Motor neuron (in vitro differentiated cells): ENCODE results near the gene PKD2. TPM values are rescaled to one million over a fixed set of nuclear protein-coding genes. Genes with fewer than 3 reads are reported as not detected.
"Not testable (repeated sequence)": the region's sequence is repeated elsewhere in the genome, so short reads cannot be mapped to it uniquely, and the experiment has no call there.

Experiments
- ATAC-seq, 8 experiments: fragments of 200-7000 bp; cut with Tn5 transposase; replicated peaks in 6 of 8; 2 replicates each; pipeline ENCODE4 v1.8.0; 2021; ENCODE audit warnings: mild to moderate bottlenecking in 8 of 8, moderate library complexity in 8 of 8
- H3K27ac ChIP-seq, 2 donors: fragments of 250-450 bp; sonication (Bioruptor Pico); 2 replicates each; pipeline ENCODE4 v1.9.0; 2021; ENCODE audit warnings: antibody characterized with exemption in 2 of 2, mild to moderate bottlenecking in 2 of 2, moderate library complexity in 1 of 2
- H3K4me1 ChIP-seq, 2 donors: fragments of 250-450 bp; sonication (Bioruptor Pico); replicated peaks in 1 of 2; 2 replicates each; pipeline ENCODE4 v1.6.1; 2021; ENCODE audit warnings: antibody characterized with exemption in 2 of 2, mild to moderate bottlenecking in 2 of 2, moderate library complexity in 1 of 2
- H3K4me3 ChIP-seq, 5 donors: fragments of 250-450 bp; sonication (Bioruptor Pico); 2 replicates each; pipeline ENCODE4 v1.9.0; 2021; ENCODE audit warnings: antibody characterized with exemption in 5 of 5, mild to moderate bottlenecking in 5 of 5, moderate library complexity in 4 of 5
- WGBS, 10 experiments: fragments of 450-650 bp; shearing (Covaris generic); methylation state at CpG; one replicate each; pipeline ENCODE4 v1.0.0; 2022; 5-methylcytosine and 5-hydroxymethylcytosine counted together
- in situ Hi-C, 9 experiments: fragments of 400-800 bp; cut with MboI; loops; one replicate each; pipeline ENCODE4 v1.15.0; 2021; ENCODE audit warnings: low sequenced_read_pairs in 9 of 9, low pct_unique_long_range_greater_than_20kb in 2 of 9; ENCODE audit not compliant: unreplicated experiment in 9 of 9
- total RNA-seq, 8 experiments: library from RNA; unstranded; fragments of 300-600 nt; gene quantifications; 2 replicates each; pipeline versions ENCODE4 v1.2.3 to v1.2.4, GENCODE V29; 2022

Gene PKD2
- total RNA-seq, 8 experiments from 2014 or later, result 13.3 to 34.7 (median 16.3) TPM

- no peak for ATAC-seq
- Histone ChIP-seq H3K4me1 (peaks cover 5 to 6% of the 10 kb centered on the region in 2 donors), H3K27ac (no peak overlapping the region), H3K4me3 (no peak overlapping the region)
- 62 to 100% (median 97%) methylated on average over 1 to 5 of the region's 10 CpGs; no CpG with 5 or more reads in 3 of the 10 experiments for WGBS, 10 experiments
- in situ Hi-C loops, result no loop called here
Observed at GRCh38 chr4:88015659-88016295, 8.3 kb downstream of the PKD2 start.

DNA sequence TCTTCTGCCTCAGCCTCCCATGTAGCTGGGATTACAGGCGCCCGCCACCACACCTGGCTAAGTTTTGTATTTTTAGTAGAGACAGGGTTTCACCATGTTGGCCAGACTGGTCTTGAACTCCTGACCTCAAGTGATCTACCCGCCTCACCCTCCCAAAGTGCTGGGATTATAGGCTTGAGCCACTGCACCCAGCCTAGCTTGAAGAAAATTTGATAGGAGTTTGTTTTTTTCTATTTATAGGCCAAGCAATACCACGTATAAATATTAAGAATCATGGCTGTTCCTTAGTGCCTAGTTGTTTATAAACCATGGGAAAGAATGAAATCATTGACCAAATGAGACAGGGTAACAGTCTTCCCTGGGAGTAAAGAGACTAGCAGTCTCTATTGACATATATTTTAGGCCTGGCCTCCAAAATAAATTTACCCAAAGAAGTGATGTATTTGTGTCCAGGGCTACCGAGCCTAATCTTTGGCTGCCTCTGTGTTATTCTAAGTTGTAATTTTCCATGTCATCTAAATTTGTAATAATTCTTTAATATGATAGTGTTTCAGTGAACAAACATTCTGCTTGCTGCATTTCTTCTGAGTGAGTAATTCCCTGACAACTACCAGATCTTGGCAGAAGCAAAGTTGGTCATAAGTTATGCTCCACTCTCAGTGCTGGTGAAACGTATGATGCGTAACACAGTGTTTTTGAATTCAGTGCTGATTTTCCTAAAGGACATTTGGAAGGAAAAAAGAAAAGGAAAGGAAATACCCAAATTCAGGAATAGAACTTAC, 10.3 kb downstream of the PKD2 start:
- ATAC-seq, result peak in 4 of 8 experiments; percentile 38 to 98 (median 88)
- no peak overlapping the region for H3K4me3 ChIP-seq
- peaks cover 1 to 2% of the 10 kb centered on the region in 2 donors for H3K4me1 ChIP-seq
- 19 to 100% (median 89%) methylated on average over 1 to 7 of the region's 7 CpGs for WGBS, 10 experiments
- in situ Hi-C loops, result no loop called here
- no peak overlapping the region for H3K27ac ChIP-seq

- H3K27ac ChIP-seq, result no peak overlapping the region
- peak in 2 of 8 experiments; percentile 29 to 71 for ATAC-seq
- 34 to 100% (median 85%) methylated on average over 1 to 5 of the region's 5 CpGs; no CpG with 5 or more reads in 1 of the 10 experiments for WGBS, 10 experiments
- no peak overlapping the region for H3K4me3 ChIP-seq
- in situ Hi-C loops, result no loop called here
- H3K4me1 ChIP-seq, result peaks cover 0 to 2% of the 10 kb centered on the region in 2 donors
Observed at GRCh38 chr4:88018466-88018865, 11.0 kb downstream of the PKD2 start.

DNA sequence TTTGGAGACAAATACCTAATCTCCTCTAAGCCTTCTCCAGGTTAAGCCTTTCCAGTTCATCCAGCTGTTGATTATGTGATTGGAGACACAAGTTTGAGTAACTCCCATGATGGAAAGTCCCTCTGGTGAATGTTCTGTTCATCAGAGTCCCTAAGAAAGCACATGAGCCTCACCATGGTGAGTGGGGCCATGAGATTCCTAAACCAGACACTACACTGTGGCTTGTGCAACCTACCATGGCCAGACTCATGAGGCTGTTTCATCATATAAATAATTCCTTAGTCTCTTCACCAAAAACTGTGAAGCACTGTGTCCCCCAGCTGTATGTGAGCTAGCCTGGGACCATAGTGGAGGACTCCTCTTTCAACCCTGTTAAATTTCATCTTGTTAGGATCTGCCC, 14.4 kb downstream of the PKD2 start:
- in situ Hi-C loops, result no loop called here
- ATAC-seq, result no peak

GRCh38 chr4:88022289-88022688, 14.9 kb downstream of the PKD2 start:
- Histone ChIP-seq H3K4me3 (no peak overlapping the region), H3K4me1 (peaks cover 0 to 2% of the 10 kb centered on the region in 2 donors), H3K27ac (no peak overlapping the region)
- no peak for ATAC-seq
- in situ Hi-C loops, result no loop called here

More for the DNA sequence above, 14.4 kb downstream of the PKD2 start:
- no peak overlapping the region for H3K27ac ChIP-seq
- peaks cover 0 to 2% of the 10 kb centered on the region in 2 donors for H3K4me1 ChIP-seq
- H3K4me3 ChIP-seq, result no peak overlapping the region

DNA sequence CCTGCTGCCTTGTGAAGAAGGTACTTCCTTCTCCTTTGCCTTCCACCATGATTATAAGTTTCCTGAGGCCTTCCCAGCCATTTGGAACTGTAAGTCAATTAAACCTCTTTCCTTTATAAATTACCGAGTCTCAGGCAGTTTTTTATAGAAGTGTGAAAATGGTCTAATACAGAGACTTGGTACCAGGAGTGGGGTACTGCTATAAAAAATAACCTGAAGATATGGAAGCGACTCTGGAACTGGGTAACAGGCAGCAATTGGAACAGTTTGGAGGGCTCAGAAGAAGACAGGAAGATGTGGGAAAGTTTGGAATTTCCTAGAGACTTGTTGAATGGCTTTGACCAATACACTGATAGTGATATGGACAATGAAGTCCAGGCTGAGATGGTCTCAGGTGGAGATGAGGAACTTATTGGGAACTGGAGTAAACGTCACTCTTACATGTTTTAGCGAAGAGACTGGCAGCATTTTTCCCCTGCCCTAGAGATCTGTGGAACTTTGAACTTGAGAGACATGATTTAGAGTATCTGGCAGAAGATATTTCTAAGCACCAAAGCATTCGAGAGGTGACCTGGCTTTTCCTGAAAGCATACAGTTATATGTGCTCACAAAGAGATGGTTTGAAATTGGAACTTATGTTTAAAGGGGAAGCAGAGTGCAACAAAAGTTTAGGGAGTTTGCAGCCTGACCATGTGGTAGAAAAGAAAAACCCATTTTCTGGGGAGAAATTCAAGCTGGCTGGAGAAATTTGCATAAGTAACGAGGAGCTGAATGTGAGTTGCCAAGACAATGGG, 18.6 kb downstream of the PKD2 start:
- H3K4me3 ChIP-seq, H3K4me1 ChIP-seq, H3K27ac ChIP-seq, ATAC-seq: not testable (repeated sequence)
- 91 to 100% (median 100%) methylated on average over 1 to 6 of the region's 6 CpGs for WGBS, 10 experiments
- in situ Hi-C loops, result loop anchor here in 4 of 9 experiments (25.0 kb wide), 2 partner anchors 186 to 486 kb away; partner anchors contain the start of gene PYURF (in 4 of the 4)

GRCh38 chr4:88027611-88028608, 20.5 kb downstream of the PKD2 start:
- in situ Hi-C loops, result loop anchor here in 4 of 9 experiments (25.0 kb wide), 2 partner anchors 184 to 484 kb away; partner anchors contain the start of gene PYURF (in 4 of the 4)
- H3K27ac ChIP-seq, result no peak overlapping the region
- no peaks in the 10 kb centered on the region for H3K4me1 ChIP-seq
- ATAC-seq, result peak in 4 of 8 experiments; percentile 29 to 94 (median 78)
- no peak overlapping the region for H3K4me3 ChIP-seq
- 33 to 97% (median 81%) methylated on average over 2 to 4 of the region's 4 CpGs for WGBS, 10 experiments

DNA sequence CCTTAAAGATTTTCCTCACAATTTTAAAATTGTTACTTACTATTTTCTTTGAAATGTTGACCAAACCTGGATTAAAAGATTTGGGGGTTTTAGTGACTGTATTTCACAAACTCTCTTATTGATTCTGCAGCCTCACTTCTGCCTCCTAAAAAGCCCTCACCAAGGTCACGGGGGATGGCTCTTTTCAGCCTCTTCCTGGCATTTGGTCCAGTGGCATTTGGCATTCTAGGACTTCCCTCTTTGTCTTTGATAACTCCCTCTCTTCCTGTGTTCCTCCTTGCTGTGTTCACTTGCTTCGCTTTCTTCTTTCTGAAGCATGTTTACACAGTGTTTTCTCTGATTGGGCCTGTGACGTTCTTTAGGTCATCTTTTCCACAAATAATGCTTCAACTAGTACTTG, 21.5 kb downstream of the PKD2 start:
- no peaks in the 10 kb centered on the region for H3K4me1 ChIP-seq
- ATAC-seq, result no peak
- 80 to 100% (median 97%) methylated on average over 1 to 3 of the region's 3 CpGs; no CpG with 5 or more reads in 3 of the 10 experiments for WGBS, 10 experiments
- no peak overlapping the region for H3K4me3 ChIP-seq
- in situ Hi-C loops, result loop anchor here in 4 of 9 experiments (25.0 kb wide), 2 partner anchors 183 to 483 kb away; partner anchors contain the start of gene PYURF (in 4 of the 4)
- no peak overlapping the region for H3K27ac ChIP-seq

- in situ Hi-C loops, result loop anchor here in 4 of 9 experiments (25.0 kb wide), 2 partner anchors 183 to 483 kb away; partner anchors contain the start of gene PYURF (in 4 of the 4)
- H3K27ac ChIP-seq, result no peak overlapping the region
- WGBS, 10 experiments, result 61 to 100% (median 88%) methylated on average over 1 to 3 of the region's 3 CpGs; no CpG with 5 or more reads in 3 of the 10 experiments
Observed at GRCh38 chr4:88029556-88029955, 22.1 kb downstream of the PKD2 start.

DNA sequence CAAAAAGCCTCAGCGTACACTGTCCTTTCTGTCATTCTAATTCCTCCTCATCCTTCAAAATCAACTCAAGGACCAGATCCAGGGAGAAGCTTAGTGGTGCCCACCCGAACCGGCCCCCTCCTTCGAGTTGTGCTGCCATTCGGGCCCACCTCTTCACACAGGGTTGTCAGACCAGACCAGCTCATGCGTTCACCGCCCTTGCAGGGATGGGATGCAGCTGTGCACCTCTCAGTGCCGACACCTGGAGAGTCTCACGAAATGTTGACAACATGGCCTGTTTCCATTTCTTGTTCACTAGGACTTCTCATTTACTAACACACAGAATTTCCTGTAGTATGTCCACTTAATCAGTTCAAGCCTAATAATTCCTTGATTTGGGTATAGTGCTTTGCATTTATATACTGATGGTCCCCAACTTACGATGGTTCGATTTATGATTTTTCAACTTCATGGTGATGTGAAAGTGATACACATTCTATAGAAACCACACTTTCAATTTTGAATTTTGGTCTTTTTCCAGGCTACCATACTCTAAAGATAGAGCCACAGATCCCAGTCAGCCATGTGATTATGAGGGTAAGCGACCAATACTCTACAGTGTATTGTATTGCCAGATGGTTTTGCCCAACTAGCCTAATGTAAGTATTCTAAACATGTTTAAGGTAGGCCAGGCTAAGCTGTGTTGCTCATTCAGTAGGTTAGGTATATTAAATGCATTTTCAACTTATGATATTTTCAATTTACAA, 23.3 kb downstream of the PKD2 start:
- ATAC-seq, result no peak
- 63 to 100% (median 85%) methylated on average over 2 to 9 of the region's 12 CpGs; no CpG with 5 or more reads in 3 of the 10 experiments for WGBS, 10 experiments
- in situ Hi-C loops, result loop anchor here in 4 of 9 experiments (10.0 to 25.0 kb wide), 3 partner anchors 182 to 482 kb away; partner anchors contain the start of gene PYURF (in 4 of the 4)
- Histone ChIP-seq H3K4me1 (no peaks in the 10 kb centered on the region), H3K27ac (no peak overlapping the region), H3K4me3 (no peak overlapping the region)

More at GRCh38 chr4:88029556-88029955, 22.1 kb downstream of the PKD2 start:
- Histone ChIP-seq H3K4me1 (no peaks in the 10 kb centered on the region), H3K4me3 (no peak overlapping the region)
- no peak for ATAC-seq

DNA sequence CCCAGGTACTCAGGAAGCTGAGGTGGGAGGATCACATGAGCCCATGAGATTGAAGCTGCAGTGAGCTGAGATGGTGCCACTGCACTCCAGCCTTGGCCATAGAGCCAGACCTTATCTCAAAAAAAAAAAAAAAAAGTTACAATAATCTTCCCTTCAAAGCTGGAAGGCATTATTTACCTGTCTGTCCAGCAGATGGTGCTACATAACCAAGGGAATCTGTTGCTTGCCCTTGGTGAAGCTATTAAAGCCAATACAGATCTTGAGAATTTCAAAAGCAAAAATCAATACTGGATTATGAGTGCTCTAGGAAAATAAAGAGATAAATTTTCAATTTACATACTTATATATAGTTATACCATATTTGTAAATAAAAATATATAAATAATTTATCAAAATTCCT, 25.9 kb downstream of the PKD2 start:
- in situ Hi-C loops, result loop anchor here in 4 of 9 experiments (10.0 to 25.0 kb wide), 3 partner anchors 179 to 479 kb away; partner anchors contain the start of gene PYURF (in 4 of the 4)
- Histone ChIP-seq H3K4me3 (no peak overlapping the region), H3K27ac (no peak overlapping the region), H3K4me1 (no peaks in the 10 kb centered on the region)
- peak in 4 of 8 experiments; percentile 49 to 66 (median 54) for ATAC-seq
